OCI-LY3 (cell line): ENCODE data around the gene SMIM10L2A.
"Not testable (repeated sequence)": the region's sequence is repeated elsewhere in the genome, so short reads cannot be mapped to it uniquely, and the experiment has no call there.

Source experiments
- H2AFZ ChIP-seq: fragments of 200-600, 300-600 bp; shearing (Covaris generic); 2 replicates; pipeline ENCODE4 v1.6.0; 2014; ENCODE audit warnings: antibody characterized with exemption, low read depth, low read length
- H3K27ac ChIP-seq: fragments of 200-600, 300-600 bp; sonication (generic); 2 replicates; pipeline ENCODE4 v1.5.1; 2014; ENCODE audit warnings: mild to moderate bottlenecking, low read length, moderate library complexity, mixed read lengths
- H3K27me3 ChIP-seq: fragments of 200-600, 300-600 bp; sonication (generic); 2 replicates; pipeline ENCODE4 v1.6.1; 2014; ENCODE audit warnings: low read depth, low read length, mixed read lengths
- H3K36me3 ChIP-seq: fragments of 200-600, 300-600 bp; sonication (generic); replicated peaks from 2 replicates; pipeline ENCODE3; 2014; ENCODE audit warnings: low read depth, low read length, mixed read lengths
- H3K4me1 ChIP-seq: fragments of 300-600, 200-600 bp; sonication (generic); 2 replicates; pipeline ENCODE4 v1.6.1; 2014; ENCODE audit warnings: low read length, mixed read lengths
- H3K4me2 ChIP-seq: fragments of 200-600, 300-600 bp; sonication (generic); 2 replicates; pipeline ENCODE4 v1.6.1; 2014; ENCODE audit warnings: low read length, mixed read lengths
- H3K4me3 ChIP-seq: fragments of 300-600, 200-600 bp; sonication (generic); 2 replicates; pipeline ENCODE4 v1.5.1; 2014; ENCODE audit warnings: antibody characterized with exemption, mild to moderate bottlenecking, low read length, moderate library complexity
- H3K79me2 ChIP-seq: fragments of 300-600, 200-600 bp; shearing (Covaris generic); 2 replicates; pipeline ENCODE4 v1.6.1; 2014; ENCODE audit warnings: mild to moderate bottlenecking, low read length, mixed read lengths
- H3K9ac ChIP-seq: fragments of 300-600, 200-600 bp; shearing (Covaris generic); 2 replicates; pipeline ENCODE4 v1.6.0; 2014; ENCODE audit warnings: mild to moderate bottlenecking, low read length, moderate library complexity
- H3K9me3 ChIP-seq: fragments of 200-600, 300-600 bp; shearing (Covaris generic); 2 replicates; pipeline ENCODE4 v1.6.1; 2014; ENCODE audit warnings: low read length, mixed read lengths; ENCODE audit not compliant: insufficient read depth
- H4K20me1 ChIP-seq: fragments of 200-600, 300-600 bp; sonication (generic); 2 replicates; pipeline ENCODE4 v1.6.1; 2016; ENCODE audit warnings: low read length, mixed read lengths; ENCODE audit not compliant: insufficient read depth
- CTCF ChIP-seq: fragments of 200-600, 300-600 bp; sonication (generic); IDR thresholded peaks from 2 replicates; pipeline ENCODE4 v1.5.1; 2014; ENCODE audit warnings: antibody characterized with exemption, low read length, low read depth
- EZH2phosphoT487 ChIP-seq: fragments of 200-600 bp; shearing (Covaris generic); IDR thresholded peaks from 2 replicates; pipeline ENCODE4 v1.6.1; 2018; ENCODE audit warnings: antibody characterized with exemption, mixed run types, low read depth

SMIM10L2A gene

GRCh38 chrX:135396566-135396965 is 25.2 kb upstream of the SMIM10L2A start:
- Histone ChIP-seq H3K27ac (no peak overlapping the region), H4K20me1 (no peaks in the 10 kb centered on the region), H3K27me3 (no peaks in the 10 kb centered on the region), H3K4me1 (no peaks in the 10 kb centered on the region), H3K9me3 (no peaks in the 10 kb centered on the region), H3K9ac (no peak overlapping the region), H3K4me3 (no peak overlapping the region), H3K79me2 (no peaks in the 10 kb centered on the region), H2AFZ (no peak overlapping the region), H3K4me2 (no peak overlapping the region), H3K36me3 (no peaks in the 10 kb centered on the region)
- TF ChIP-seq EZH2phosphoT487 (no peak), CTCF (no peak)

GRCh38 chrX:135397652-135398051 is 24.1 kb upstream of the SMIM10L2A start:
- no peak overlapping the region for H3K27ac ChIP-seq
- H3K36me3 ChIP-seq, result no peaks in the 10 kb centered on the region
- H3K9me3 ChIP-seq, result no peaks in the 10 kb centered on the region
- no peak overlapping the region for H2AFZ ChIP-seq
- H3K4me2 ChIP-seq, result no peak overlapping the region
- TF ChIP-seq EZH2phosphoT487, result no peak
- no peaks in the 10 kb centered on the region for H3K27me3 ChIP-seq
- H4K20me1 ChIP-seq, result no peaks in the 10 kb centered on the region
- H3K79me2 ChIP-seq, result no peaks in the 10 kb centered on the region
- H3K9ac ChIP-seq, result no peak overlapping the region
- no peak overlapping the region for H3K4me3 ChIP-seq
- H3K4me1 ChIP-seq, result no peaks in the 10 kb centered on the region

GRCh38 chrX:135403374-135403773 is 18.4 kb upstream of the SMIM10L2A start:
- Histone ChIP-seq H3K79me2 (no peaks in the 10 kb centered on the region), H3K27me3 (no peaks in the 10 kb centered on the region), H3K4me2 (no peak overlapping the region), H3K36me3 (no peaks in the 10 kb centered on the region), H2AFZ (no peak overlapping the region), H3K4me1 (no peaks in the 10 kb centered on the region), H4K20me1 (no peaks in the 10 kb centered on the region), H3K9ac (no peak overlapping the region), H3K9me3 (no peaks in the 10 kb centered on the region), H3K27ac (no peak overlapping the region), H3K4me3 (no peak overlapping the region)
- no peak for TF ChIP-seq EZH2phosphoT487
- no peak for TF ChIP-seq CTCF

- H3K4me3 ChIP-seq, H3K27me3 ChIP-seq, H3K36me3 ChIP-seq, H3K4me2 ChIP-seq, H3K79me2 ChIP-seq, H2AFZ ChIP-seq, H3K9me3 ChIP-seq, H3K4me1 ChIP-seq, H3K9ac ChIP-seq, H3K27ac ChIP-seq, H4K20me1 ChIP-seq: not testable (repeated sequence)
Measured at GRCh38 chrX:135406428-135406827, 15.3 kb upstream of the SMIM10L2A start.

- no peak overlapping the region for H3K4me3 ChIP-seq
- H3K36me3 ChIP-seq, result no peaks in the 10 kb centered on the region
- H3K9ac ChIP-seq, result no peak overlapping the region
- no peak overlapping the region for H2AFZ ChIP-seq
- H4K20me1 ChIP-seq, result no peaks in the 10 kb centered on the region
- TF ChIP-seq EZH2phosphoT487, result no peak
- no peak for TF ChIP-seq CTCF
- no peaks in the 10 kb centered on the region for H3K27me3 ChIP-seq
- no peak overlapping the region for H3K27ac ChIP-seq
- H3K9me3 ChIP-seq, result no peaks in the 10 kb centered on the region
- no peak overlapping the region for H3K4me2 ChIP-seq
- H3K4me1 ChIP-seq, result peaks cover 6% of the 10 kb centered on the region
- H3K79me2 ChIP-seq, result no peaks in the 10 kb centered on the region
Measured at GRCh38 chrX:135408794-135409193, 12.9 kb upstream of the SMIM10L2A start.
